PFSK-1 (cell line): Measurements from ENCODE around the gene URI1.

Experiments
- FOXP2 ChIP-seq: optimal IDR thresholded peaks from 2 replicates; pipeline ENCODE3; 2011; ENCODE audit warnings: borderline replicate concordance, control low read depth, inconsistent platforms; ENCODE audit not compliant: insufficient read depth; ENCODE audit errors: extremely low read length, extremely low read depth
- POLR2AphosphoS5 ChIP-seq: IDR thresholded peaks from 2 replicates; pipeline ENCODE4 v1.6.1; 2012; ENCODE audit warnings: low read depth, mild to moderate bottlenecking, control low read depth, low read length, moderate library complexity
- REST ChIP-seq, 2 experiments: IDR thresholded peaks; 2 replicates each; pipeline versions ENCODE4 v1.6.1 to v1.8.0; 2011 to 2012; ENCODE audit warnings: low read depth in 2 of 2, low read length in 2 of 2, control low read depth in 1 of 2, inconsistent platforms in 1 of 2, mild to moderate bottlenecking in 1 of 2, moderate library complexity in 1 of 2; ENCODE audit not compliant: insufficient read depth in 1 of 2
- SIN3A ChIP-seq: IDR thresholded peaks from 2 replicates; pipeline ENCODE4 v1.6.1; 2012; ENCODE audit warnings: mild to moderate bottlenecking, low read length, moderate library complexity, borderline replicate concordance; ENCODE audit not compliant: insufficient read depth
- TAF1 ChIP-seq: IDR thresholded peaks from 2 replicates; pipeline ENCODE4 v1.6.1; 2012; ENCODE audit warnings: low read length, control low read depth, borderline replicate concordance; ENCODE audit not compliant: insufficient read depth

URI1 gene

GRCh38 chr19:30053558-30053957 lies 111.5 kb downstream of the URI1 start:
- TF ChIP-seq REST (IDR thresholded peaks at IDR 0.05; ENCODE audit: insufficient read depth in 1 of 2, low read depth in 2 of 2, low read length in 2 of 2) (no peak), FOXP2 (no peak), TAF1 (no peak), SIN3A (no peak), POLR2AphosphoS5 (no peak)

GRCh38 chr19:30054210-30054609 lies 112.2 kb downstream of the URI1 start:
- TF ChIP-seq FOXP2: no peak

- TF ChIP-seq TAF1 (no peak), REST (IDR thresholded peaks at IDR 0.05; ENCODE audit: insufficient read depth in 1 of 2, low read depth in 2 of 2, low read length in 2 of 2) (no peak), POLR2AphosphoS5 (no peak), SIN3A (no peak), FOXP2 (no peak)
These were observed 114.5 kb downstream of the URI1 start for GRCh38 chr19:30056580-30056979.

- TF ChIP-seq TAF1 (no peak), REST (IDR thresholded peaks at IDR 0.05; ENCODE audit: insufficient read depth in 1 of 2, low read depth in 2 of 2, low read length in 2 of 2) (no peak), FOXP2 (no peak), SIN3A (no peak), POLR2AphosphoS5 (no peak)
These were observed 117.9 kb downstream of the URI1 start for GRCh38 chr19:30059741-30060457.

GRCh38 chr19:30060531-30061222 lies 118.6 kb downstream of the URI1 start:
- no peak for TF ChIP-seq REST (IDR thresholded peaks at IDR 0.05; ENCODE audit: insufficient read depth in 1 of 2, low read depth in 2 of 2, low read length in 2 of 2)
- TF ChIP-seq SIN3A: no peak
- no peak for TF ChIP-seq FOXP2
